NCI-H1417 treated with DMSO at 0.1 percent for 48 hours (cell line): ENCODE results near the gene ACOT9.
"Not testable (repeated sequence)": the region's sequence is repeated elsewhere in the genome, so short reads cannot be mapped to it uniquely, and the experiment has no call there.

ENCODE experiments used
- DNase-seq: peaks from one replicate; lab custom pipeline; 2025; lab: John Stamatoyannopoulos, UW

ACOT9 gene

DNA sequence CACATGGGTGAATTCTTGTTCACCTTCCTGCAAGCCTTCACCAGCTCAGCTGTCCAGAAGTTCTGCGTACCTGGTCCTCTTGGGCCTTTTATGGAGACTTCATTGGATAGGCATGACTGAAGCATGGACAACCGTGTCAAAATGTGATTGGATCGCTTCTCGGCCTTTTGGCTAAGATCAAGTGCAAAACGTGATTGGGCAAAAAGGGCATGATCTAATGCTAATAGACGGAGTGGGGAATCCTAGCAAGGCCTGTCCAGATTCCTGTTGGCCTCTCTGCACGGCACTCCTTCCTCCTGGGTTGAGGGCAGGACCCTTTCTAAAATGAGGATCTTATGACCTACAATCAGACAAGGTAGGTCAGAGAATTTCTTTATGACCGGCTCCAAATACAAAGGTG is 50.9 kb downstream of the ACOT9 start:
- no peak for DNase-seq

DNA sequence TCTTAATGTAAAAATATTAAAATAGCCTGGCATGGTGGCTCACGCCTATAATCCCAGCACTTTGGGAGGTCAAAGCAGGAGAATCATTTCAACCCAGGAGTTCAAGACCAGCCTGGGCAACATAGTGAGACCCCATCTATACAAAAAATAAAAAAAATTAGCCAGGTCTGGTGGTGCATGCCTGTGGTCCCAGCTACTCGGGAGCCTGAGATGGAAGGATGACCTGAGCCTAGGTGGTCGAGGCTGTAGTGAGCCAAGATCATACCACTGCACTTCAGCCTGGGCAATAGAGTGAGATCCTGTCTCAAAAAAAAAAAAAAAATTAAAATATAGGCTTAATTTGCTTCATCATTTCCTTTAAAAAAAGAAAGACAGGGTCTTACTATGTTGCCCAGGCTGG is 66.6 kb downstream of the ACOT9 start:
- not testable (repeated sequence) for DNase-seq

DNA sequence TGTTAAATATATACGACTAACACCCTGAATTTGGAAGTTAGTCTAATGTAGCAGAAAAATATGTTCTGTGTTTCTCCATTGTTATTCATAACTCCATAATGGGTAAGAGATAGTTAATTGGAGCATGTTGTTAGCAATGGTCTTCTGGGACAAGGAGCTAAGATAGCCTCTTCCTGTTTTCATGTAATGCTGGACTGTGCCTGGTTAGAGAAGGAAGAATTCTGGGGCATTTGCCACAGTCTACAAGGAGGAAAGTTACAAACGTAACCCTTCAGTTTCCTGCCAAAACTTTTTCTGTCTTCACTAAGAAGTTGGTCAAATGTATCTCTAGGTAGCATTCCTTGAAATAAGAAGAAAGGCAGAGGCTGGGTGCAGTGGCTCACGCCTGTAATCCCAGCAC is 70.0 kb downstream of the ACOT9 start:
- no peak for DNase-seq

DNA sequence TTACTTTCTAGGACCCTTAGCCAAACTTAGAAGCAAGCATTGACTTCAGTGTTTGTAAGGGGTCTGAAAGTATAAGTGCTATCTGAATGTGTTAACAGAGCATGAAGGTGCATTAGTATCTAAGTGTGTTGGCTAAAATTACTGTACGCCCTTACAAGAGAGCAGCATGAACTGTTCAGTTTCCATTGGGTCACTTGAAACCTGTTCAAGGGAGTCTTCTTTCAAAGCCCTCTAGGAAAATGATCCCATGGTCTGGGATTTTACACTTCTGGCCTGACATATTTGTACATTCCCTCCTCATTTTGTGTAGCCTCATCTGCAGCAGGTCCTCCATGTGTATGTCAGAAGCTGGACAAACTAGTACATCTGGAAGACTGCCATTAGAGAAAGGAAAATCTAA is 72.5 kb downstream of the ACOT9 start:
- DNase-seq, result no peak

DNA sequence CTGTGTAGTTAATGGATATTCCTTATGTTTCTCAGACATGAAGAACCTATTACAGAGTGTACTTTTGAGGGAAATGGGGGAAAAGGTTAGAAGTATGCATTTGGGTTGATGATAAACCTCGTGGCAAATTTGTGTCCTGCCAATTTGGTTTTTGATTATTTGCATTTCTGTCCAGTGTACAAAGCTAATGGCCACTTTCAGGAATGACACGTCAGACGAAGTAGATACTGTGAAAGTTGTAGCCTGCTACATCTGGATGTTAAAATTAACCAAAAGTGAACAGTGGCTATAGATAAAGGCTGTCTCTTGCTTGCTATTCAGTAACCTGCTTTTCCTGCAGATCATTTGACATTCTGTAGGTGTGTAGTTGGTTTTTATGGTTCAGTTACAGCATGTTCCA is 74.7 kb downstream of the ACOT9 start:
- DNase-seq, result no peak

DNA sequence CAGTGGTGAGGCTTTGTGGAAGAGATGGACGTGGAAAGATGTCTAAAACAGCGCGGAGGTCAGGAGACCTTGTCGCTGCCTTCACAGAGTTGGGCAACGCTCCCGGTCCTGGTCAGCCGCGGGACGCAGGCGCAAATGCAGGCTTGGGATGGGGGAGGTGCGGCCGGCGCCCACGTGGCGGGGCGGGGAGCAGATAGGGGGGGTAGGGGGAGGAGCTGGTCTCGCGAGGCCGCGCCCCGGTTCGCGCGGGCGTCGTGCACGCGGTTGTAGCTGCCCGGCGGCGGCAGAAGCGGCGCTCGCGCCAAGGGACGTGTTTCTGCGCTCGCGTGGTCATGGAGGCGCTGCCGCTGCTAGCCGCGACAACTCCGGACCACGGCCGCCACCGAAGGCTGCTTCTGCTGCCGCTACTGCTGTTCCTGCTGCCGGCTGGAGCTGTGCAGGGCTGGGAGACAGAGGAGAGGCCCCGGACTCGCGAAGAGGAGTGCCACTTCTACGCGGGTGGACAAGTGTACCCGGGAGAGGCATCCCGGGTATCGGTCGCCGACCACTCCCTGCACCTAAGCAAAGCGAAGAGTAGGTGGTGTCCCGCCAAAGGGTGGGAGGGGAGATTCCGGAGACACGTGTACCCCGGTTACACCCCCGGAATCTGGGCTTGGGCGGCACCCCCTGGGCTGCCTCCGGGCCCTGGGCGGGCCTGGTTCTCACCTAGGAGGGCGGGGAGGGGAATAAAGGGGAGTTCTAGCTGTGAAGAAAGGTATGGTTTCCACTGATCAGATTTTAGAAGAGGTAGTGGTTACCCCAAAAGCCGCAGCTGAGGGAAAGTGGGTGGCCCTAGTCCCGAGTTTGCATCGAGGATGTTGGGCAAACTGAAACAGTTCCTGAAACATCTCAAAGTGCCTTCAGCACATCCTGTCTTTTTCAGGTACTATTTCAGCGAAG is 75.6 kb downstream of the ACOT9 start, which contains the start of gene PRDX4:
PRDX4 (plus strand) TSS at position 255 of the 939 bp plus-strand sequence; CDS start at position 333, 78 bp downstream.
- peak; percentile 71 for DNase-seq

DNA sequence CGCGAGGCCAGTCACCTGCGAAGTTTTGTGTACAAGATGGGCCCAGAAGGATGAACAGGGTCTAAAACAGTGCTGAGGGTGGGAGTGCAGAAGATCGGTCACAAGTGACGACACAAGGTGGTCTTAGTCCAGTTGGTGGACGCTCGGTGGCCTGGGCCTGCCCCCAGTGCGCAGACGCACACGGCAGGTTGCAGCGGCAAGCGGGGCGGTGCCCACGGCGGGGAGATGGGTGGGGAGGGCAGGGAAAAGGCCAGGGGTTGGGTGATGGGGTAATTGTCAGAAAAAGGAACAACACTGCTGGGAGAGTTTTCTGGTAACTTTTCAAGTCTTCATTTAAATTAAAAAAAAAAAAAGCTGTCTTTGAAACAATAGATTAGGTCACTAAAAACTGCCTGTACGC is 76.8 kb downstream of the ACOT9 start:
- no peak for DNase-seq

DNA sequence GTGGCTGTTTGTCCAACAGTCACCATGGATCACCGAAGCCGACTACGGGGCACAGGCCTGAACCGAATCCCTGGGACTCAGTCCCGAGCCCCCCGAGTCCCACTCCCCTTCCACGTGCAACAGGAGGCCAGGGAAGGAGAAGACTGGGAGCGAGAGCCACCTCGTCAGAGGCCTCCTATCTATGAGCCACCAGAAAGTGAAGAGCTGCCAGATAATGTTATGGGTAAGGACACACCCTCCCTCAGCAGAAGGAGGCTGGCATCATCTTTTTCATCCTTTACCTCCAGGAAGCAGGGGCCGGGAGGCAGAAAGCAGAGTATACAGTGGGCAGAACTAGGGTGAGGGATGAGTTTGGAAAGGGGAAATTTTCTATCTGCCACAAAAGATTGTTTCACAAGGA is 78.6 kb downstream of the ACOT9 start:
- DNase-seq, result no peak

DNA sequence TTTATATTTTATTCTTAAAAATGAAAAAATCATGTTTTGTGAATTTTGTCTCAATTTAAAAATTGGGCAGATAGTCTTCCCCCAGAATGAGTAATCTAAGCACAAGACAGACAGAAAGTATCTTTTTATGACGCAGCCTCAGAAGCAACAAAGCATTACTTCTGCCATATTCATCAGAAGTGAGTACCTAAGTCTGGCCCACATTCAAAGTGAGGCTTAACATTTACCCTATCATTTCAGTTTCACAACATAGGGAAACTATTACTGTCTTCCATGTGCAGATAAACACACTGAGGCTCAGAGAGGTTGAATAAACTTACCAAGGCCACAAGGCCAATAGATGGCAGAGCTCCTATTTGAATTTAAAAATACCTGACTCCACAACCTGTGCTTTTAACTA is 80.2 kb downstream of the ACOT9 start:
- DNase-seq, result no peak

DNA sequence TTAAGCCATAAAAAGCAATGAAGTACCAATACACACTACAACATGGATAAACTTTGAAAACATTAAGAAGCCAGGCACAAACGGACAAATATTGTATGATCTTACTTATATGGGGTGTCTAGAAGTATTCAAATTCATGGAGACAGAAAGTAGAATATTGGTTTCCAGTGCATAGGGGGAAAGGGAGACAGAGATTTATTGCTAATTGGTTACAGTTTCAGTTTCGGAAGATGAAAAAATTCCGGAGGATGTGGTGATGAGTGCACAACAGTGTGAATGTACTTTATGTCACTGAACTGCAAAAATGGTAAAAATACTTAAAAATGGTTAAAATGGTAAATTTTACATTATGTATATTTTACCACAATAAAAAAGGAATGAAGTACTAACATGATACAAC is 80.9 kb downstream of the ACOT9 start:
- DNase-seq, result no peak

DNA sequence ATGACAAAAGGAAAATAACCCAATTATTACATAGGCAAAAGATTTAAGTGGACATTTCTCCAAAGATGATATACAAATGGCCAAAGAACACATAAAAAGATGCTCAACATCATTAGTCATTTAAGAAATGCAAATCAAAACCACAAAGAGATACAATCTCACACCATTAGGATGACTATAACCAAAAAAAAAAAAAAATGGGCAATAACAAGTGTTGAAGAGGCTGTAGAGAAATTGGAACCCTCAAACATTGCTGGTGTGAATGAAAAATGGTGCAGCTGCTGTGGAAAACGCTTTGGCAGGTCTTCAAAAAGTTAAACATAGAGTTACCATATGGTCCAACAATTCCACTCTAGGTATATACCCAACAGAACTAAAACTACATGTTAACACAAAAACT is 81.4 kb downstream of the ACOT9 start:
- DNase-seq, result no peak

DNA sequence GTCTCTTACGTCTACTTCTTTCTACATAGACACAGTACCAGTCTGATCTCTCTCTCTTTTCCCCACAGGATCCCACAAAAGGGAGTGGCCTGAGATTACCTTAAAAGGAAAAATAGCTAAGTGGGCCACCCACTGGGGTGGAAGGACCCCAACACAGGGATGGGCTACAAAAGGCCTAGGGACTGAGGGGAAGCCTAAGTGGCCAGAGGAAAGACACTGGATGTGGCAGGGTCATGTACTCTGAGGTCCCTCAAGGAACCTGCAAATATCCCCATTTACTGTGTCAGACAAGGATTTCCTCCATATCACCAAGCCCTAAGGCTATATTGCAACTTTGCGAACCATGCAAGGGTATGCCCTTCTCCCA is 82.3 kb downstream of the ACOT9 start:
- DNase-seq, result no peak

DNA sequence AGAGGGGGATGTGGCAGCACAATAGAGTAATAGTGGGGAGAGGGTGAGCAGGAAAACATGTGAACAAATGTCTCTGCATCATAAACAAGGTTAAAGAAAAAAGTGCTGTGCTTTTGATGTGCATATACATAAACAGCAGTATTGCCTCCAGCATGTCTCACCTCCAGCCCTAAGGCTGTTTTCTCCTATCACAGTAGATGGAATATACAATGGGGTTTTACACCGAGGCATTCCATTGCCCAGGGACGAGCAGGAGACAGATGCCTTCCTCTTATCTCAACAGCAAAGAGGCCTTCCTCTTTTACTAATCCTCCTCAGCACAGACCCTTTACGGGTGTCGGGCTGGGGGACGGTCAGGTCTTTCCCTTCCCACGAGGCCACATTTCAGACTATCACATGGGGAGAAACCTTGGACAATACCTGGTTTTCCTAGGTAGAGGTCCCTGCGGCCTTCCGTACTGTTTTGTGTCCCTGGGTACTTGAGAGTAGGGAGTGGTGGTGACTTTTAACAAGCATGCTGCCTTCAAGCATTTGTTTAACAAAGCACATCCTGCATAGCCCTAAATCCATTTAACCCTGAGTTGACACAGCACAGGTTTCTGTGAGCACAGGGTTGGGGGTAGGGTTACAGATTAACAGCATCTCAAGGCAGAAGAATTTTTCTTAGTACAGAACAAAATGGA is 82.9 kb downstream of the ACOT9 start:
- not testable (repeated sequence) for DNase-seq

DNA sequence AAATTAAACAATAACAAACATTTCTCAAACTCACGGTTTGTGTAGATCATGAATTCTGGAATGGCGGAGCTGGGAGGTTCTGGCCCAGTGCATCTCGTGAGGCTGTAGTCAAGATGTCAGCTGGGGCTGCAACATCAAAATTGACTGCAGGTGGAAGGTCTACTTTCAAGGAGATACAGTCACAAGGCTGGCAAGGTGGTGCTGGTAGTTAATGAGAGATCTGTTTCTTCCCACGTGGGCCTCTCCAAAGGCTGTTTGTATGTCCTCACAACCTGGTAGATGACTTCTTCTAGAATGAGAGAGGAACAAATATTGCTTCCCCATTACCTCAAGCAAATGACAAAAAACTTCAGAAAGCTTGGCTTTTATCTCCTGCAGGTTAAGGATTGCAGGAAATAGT is 83.7 kb downstream of the ACOT9 start:
- DNase-seq, result no peak

DNA sequence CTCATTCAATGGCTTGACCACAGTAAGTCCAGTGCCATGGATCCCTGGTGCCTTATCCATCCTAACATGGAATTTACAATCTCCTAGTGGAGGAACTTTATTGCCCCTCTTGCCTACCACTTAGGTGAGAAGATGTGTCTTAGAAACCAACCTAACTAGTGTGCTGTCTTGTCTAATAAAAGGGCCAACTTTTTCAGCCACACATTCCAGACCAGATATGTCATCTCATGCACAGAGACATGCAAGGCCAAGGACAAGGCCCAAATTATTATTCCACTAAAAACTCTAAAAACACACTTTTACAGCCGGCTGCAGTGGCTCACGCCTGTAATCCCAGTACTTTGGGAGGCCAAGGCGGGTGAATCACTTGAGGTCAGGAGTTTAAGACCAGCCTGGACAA is 86.4 kb downstream of the ACOT9 start:
- DNase-seq, result no peak

DNA sequence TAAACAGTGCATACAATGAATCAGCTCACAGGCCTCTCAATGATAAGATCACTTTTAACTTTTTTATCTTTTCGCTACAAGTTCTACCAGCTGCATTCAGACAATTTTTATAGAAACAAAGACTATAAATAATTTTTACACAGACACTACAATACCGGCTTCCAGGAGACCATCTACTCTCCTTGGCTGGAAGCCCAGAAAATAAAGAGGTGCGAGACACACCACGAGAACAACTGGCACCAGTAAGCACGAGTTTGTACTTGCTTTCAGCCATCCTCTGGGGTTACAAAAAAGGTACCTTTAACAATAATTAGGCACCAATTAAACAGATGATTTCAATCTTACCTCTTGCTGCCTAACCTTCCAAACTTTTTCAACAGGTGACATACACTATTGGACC is 87.0 kb downstream of the ACOT9 start:
- DNase-seq, result no peak
